ENCODE data around the gene P3R3URF. TPM values are rescaled to one million over a fixed set of nuclear protein-coding genes. Genes with fewer than 3 reads are reported as not detected.

P3R3URF gene
- total RNA-seq, 1 experiment from 2014 or later = not detected

DNA sequence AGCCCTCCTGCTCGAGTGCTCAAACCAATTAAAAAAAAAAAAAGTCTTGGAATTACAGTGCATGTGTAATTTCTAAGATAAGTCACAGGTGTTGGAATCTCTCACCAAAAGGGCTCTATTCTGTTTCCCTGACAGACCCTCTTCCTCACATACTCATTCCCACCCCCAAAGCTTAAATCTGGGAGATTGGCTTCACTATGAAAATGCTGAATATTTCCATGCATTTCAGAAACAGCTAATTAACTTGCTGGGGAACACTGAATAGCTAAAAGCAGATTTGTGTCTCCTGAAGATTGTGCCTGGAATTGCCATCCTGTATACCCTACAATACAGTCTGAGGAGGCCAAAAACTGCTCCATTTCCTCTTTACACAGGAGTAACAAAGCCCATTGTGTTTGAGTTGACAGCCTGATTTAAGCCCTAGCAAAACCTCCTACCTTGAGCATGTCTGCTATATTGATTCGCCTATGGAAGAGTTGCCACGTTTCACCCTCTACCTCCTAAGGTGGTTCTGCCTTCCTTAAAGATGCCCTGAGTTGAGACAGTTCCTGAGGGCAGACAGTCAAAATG, 42.4 kb downstream of the P3R3URF start:
- no TSS peak for BruUV-seq (replicated peaks)
- Histone ChIP-seq H3K4me3 (replicated peaks in 1 of 2; ENCODE audit: low read depth in 1 of 2, low read length in 2 of 2) (no peak overlapping the region), H3K9me3 (ENCODE audit: control insufficient read depth in 1 of 2, insufficient read depth in 1 of 2, low read depth in 1 of 2, low read length in 2 of 2) (no peaks in the 10 kb centered on the region), H3K27me3 (ENCODE audit: insufficient read depth, low read length) (no peaks in the 10 kb centered on the region), H3K4me1 (ENCODE audit: control insufficient read depth in 1 of 2, insufficient read depth in 2 of 2, low read length in 2 of 2) (peaks cover 18 to 19% of the 10 kb centered on the region in 2 experiments), H2AFZ (ENCODE audit: low read depth, low read length, poor library complexity, severe bottlenecking) (no peak overlapping the region), H3K79me2 (ENCODE audit: insufficient read depth, low read length) (no peaks in the 10 kb centered on the region), H4K20me1 (ENCODE audit: insufficient read depth) (no peaks in the 10 kb centered on the region), H3K9me2 (ENCODE audit: insufficient read depth) (no peaks in the 10 kb centered on the region), H3K4me2 (ENCODE audit: low read length) (peak overlapping the region; percentile 76), H3K9ac (ENCODE audit: low read length) (no peak overlapping the region), H3K27ac (ENCODE audit: low read depth, low read length) (no peak overlapping the region), H3K36me3 (ENCODE audit: control insufficient read depth in 1 of 2, insufficient read depth in 2 of 2, low read length in 2 of 2) (no peaks in the 10 kb centered on the region)
- ChIA-PET POLR2A (no interaction called here), RAD21 (ENCODE audit: low non-redundant PET in 1 of 2, low total read pairs in 2 of 2, uncharacterized antibody in 2 of 2, unreplicated experiment in 2 of 2) (no interaction called here), CTCF (no interaction called here)
- ATAC-seq = no peak
- no peak for DNase-seq (ENCODE audit: low read depth, low spot score)
- intact Hi-C loops (cut with micrococcal nuclease) = no loop called here
- TF ChIP-seq EGR1 (IDR thresholded peaks at IDR 0.05; ENCODE audit: low read depth) = no peak
- no peak for TF ChIP-seq ELF1 (IDR thresholded peaks at IDR 0.05; ENCODE audit: borderline replicate concordance, low read depth)
- TF ChIP-seq ZNF274 (IDR thresholded peaks at IDR 0.05; ENCODE audit: low read depth, low read length) = no peak
- TF ChIP-seq REST (IDR thresholded peaks at IDR 0.05; ENCODE audit: low read depth) = no peak
- TF ChIP-seq EZH2 (IDR thresholded peaks at IDR 0.05) = no peak
- no peak for TF ChIP-seq TCF7L2 (IDR thresholded peaks at IDR 0.05; ENCODE audit: borderline replicate concordance, extremely low read depth, insufficient read depth, insufficient read length)
- TF ChIP-seq ZFX (IDR thresholded peaks at IDR 0.05) = no peak
- no peak for TF ChIP-seq POLR2AphosphoS5 (IDR thresholded peaks at IDR 0.05; ENCODE audit: low read depth, low read length)
- TF ChIP-seq ZBTB33 (IDR thresholded peaks at IDR 0.05; ENCODE audit: extremely low read depth, insufficient replicate concordance, low read length) = no peak
- no peak for TF ChIP-seq YY1 (IDR thresholded peaks at IDR 0.05; ENCODE audit: extremely low read depth, insufficient replicate concordance, low read depth, low read length)
- TF ChIP-seq SRF (IDR thresholded peaks at IDR 0.05; ENCODE audit: low read depth) = no peak
- TF ChIP-seq JUND (IDR thresholded peaks at IDR 0.05) = no peak
- TF ChIP-seq FOSL1 (IDR thresholded peaks at IDR 0.05; ENCODE audit: low read depth) = no peak
- TF ChIP-seq RAD21 (IDR thresholded peaks at IDR 0.05; ENCODE audit: low read depth) = no peak
- TF ChIP-seq MAX (IDR thresholded peaks at IDR 0.05) = no peak
